Fibroblast of villous mesenchyme (primary cell): ENCODE data around the gene SLC35C1. TPM values are rescaled to one million over a fixed set of nuclear protein-coding genes. Genes with fewer than 3 reads are reported as not detected.

ENCODE experiments used
- DNase-seq: peaks from one replicate; pipeline ENCODE4 v3.0.0-alpha.2; 2010; ENCODE audit warnings: low read depth
- H3K4me3 ChIP-seq: 2 replicates; pipeline ENCODE4 v1.5.1; 2011; ENCODE audit warnings: low read depth, mild to moderate bottlenecking, low read length
- CTCF ChIP-seq: IDR thresholded peaks from 2 replicates; pipeline ENCODE4 v1.5.1; 2012; ENCODE audit warnings: low read depth, mild to moderate bottlenecking, low read length; ENCODE audit not compliant: insufficient read depth
- total RNA-seq: library from RNA; depleted of rRNA; stranded (reverse); fragments of >200 nt; gene quantifications from 2 replicates; pipeline ENCODE4 v1.2.3, GENCODE V29; 2012

Gene SLC35C1
- total RNA-seq, 1 donor: 14.2 TPM

GRCh38 chr11:45772986-45773785, 31.8 kb upstream of the SLC35C1 start:
- no peak for DNase-seq
- H3K4me3 ChIP-seq: no peak overlapping the region
- TF ChIP-seq CTCF: no peak

GRCh38 chr11:45773786-45774655, 30.9 kb upstream of the SLC35C1 start:
- H3K4me3 ChIP-seq: no peak overlapping the region
- no peak for DNase-seq
- no peak for TF ChIP-seq CTCF

DNA sequence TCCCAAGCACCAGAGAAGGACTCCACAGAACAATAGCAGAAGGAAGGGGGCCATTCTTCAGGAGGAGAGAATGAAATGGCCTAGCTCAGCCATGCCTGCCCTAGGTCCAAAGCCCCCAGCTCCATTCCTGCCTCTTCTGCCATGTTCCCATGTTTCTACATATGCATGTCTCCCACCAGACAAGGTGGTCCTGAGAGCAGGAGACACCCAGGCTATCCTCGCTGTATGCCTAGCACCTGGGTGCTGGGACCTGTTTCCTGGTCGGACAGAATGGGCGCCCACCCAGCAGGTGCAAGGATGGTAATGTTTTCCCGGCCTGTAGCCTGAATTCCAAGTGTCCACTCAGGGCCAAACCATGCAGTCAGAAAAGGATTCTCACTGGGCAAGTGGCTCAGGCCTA, 30.2 kb upstream of the SLC35C1 start:
- DNase-seq: no peak
- no peak overlapping the region for H3K4me3 ChIP-seq
- no peak for TF ChIP-seq CTCF

DNA sequence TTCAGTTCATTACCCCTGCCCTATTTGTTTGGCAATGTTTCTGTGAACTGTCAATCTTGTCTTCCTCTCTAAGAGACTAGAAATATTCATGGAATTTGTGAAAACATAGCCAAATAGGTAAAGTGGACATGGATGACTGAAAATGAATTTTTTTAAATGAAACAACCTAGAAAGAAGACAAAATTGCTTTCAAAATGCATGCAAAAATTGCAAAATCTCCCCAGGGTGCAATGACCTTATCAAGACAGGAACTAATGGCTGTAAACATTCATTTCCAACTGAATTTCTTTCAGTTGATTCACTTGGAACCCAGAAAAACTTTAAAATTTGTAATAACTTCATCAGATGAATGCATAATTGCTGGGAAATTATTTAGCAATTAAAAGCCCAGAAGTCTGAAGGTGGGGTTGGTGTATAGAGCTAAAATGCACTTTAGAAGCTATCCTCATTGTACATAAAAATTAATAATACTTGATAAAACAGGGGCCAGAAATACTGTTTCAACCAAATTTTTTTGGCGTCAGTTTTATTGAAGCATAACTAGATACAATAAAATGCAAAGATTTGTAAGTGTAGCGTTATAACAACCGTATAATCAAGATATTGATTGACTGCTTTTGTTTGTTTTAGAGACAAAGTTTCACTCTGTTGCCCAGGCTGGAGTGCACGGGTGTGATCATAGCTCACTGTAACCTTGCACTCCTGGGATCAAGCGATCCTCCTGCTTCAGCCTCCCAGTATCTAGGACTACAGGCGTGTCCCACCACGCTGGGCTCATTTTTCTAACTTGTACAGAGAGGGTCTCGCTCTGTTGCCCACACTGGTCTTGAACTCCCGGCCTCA, 27.6 kb upstream of the SLC35C1 start:
- TF ChIP-seq CTCF: no peak
- peak; percentile 65 for DNase-seq
- H3K4me3 ChIP-seq: no peak overlapping the region

- no peak for TF ChIP-seq CTCF
- DNase-seq: no peak
- H3K4me3 ChIP-seq: no peak overlapping the region
Observed at GRCh38 chr11:45778341-45778740, 26.6 kb upstream of the SLC35C1 start.

DNA sequence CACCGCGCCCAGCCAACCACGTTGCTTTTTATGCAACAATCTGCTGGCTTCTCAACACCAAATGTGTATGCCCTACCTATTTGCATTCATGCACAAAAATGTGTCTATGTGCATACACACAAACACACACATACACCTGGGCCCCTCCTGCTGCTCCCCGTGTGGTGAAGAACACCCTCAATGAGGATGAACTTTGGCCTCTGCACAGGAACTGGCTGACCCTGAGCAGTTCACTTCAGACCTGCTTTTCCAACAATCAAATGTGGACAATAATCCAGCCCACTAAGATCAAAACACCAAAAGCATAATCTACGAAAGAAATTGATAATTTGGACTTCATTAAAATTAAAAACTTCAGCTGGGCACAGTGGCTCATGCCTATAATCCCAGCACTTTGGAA, 25.3 kb upstream of the SLC35C1 start:
- H3K4me3 ChIP-seq: no peak overlapping the region
- TF ChIP-seq CTCF: no peak
- no peak for DNase-seq
